SK-N-SH (cell line): Measurements from ENCODE around the gene VDAC1.

Source experiments
- EP300 ChIP-seq, 2 experiments: IDR thresholded peaks; 2 replicates each; pipeline versions ENCODE4 v1.4.0 to v1.6.1; 2012; ENCODE audit warnings: borderline replicate concordance in 1 of 2, low read depth in 1 of 2, low read length in 1 of 2
- FOXJ3 ChIP-seq: sonication (generic); formaldehyde crosslinking; IDR thresholded peaks from 2 replicates; pipeline ENCODE4 v1.5.1; 2020; ENCODE audit warnings: mild to moderate bottlenecking, missing genetic modification reagents
- GATA2 ChIP-seq: sonication (generic); formaldehyde crosslinking; IDR thresholded peaks from 2 replicates; pipeline ENCODE4 v1.5.0; 2020; ENCODE audit warnings: mild to moderate bottlenecking, missing genetic modification reagents
- POLR2AphosphoS5 ChIP-seq: IDR thresholded peaks from 2 replicates; pipeline ENCODE4 v1.6.1; 2012; ENCODE audit warnings: low read depth, low read length
- RFX5 ChIP-seq: IDR thresholded peaks from 2 replicates; pipeline ENCODE4 v1.6.1; 2012; ENCODE audit warnings: mild to moderate bottlenecking, improper control_type of control experiment, low read length
- SIN3A ChIP-seq: IDR thresholded peaks from 2 replicates; pipeline ENCODE4 v1.6.1; 2012; ENCODE audit warnings: low read depth, mild to moderate bottlenecking, low read length, moderate library complexity, borderline replicate concordance
- SMC3 ChIP-seq: IDR thresholded peaks from 2 replicates; pipeline ENCODE4 v1.6.1; 2012; ENCODE audit warnings: low read depth, low read length, improper control_type of control experiment
- TAF1 ChIP-seq: IDR thresholded peaks from 2 replicates; pipeline ENCODE4 v1.6.1; 2012; ENCODE audit warnings: low read depth, mild to moderate bottlenecking, low read length, moderate library complexity, borderline replicate concordance
- TCF12 ChIP-seq: IDR thresholded peaks from 2 replicates; pipeline ENCODE4 v1.4.0; 2012
- TF ChIP-seq, protein P1 (sequence below): fragments of 200-600 bp; sonication (generic); IDR thresholded peaks from 2 replicates; pipeline ENCODE4 v1.6.1; 2017; ENCODE audit warnings: antibody characterized with exemption, mild to moderate bottlenecking, moderate library complexity
- TF ChIP-seq, protein P2 (sequence below): fragments of 150-350 bp; IDR thresholded peaks from 2 replicates; pipeline ENCODE4 v1.6.1; 2017; ENCODE audit warnings: antibody characterized with exemption, low read length, low read depth, borderline replicate concordance

DNA sequence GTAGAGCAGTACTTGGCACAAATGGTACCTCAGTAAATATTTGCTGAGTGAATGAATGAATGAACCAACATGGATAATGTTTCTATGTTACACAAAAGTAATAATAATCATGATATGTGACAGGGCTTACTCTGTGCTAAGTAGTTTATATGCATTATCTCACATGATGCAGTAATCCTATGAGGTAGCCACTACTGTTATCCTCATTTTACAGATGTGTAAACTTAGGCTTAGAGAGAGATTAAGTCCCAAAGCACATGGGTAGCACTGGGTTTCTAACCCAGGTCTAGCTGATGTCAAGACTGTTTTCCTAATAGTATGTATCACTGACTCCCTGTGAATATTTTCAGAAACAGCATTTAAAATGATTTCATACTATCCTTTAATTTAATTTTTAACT lies 44.1 kb upstream of the VDAC1 start:
- TF ChIP-seq SMC3 (no peak), GATA2 (no peak), TCF12 (no peak), TAF1 (no peak), FOXJ3 (CRISPR knock-in tag) (no peak), EP300 (IDR thresholded peaks at IDR 0.05; ENCODE audit: borderline replicate concordance in 1 of 2, low read depth in 1 of 2, low read length in 1 of 2) (no peak), POLR2AphosphoS5 (no peak), RFX5 (no peak), SIN3A (no peak)
- TF ChIP-seq, protein P1, sequence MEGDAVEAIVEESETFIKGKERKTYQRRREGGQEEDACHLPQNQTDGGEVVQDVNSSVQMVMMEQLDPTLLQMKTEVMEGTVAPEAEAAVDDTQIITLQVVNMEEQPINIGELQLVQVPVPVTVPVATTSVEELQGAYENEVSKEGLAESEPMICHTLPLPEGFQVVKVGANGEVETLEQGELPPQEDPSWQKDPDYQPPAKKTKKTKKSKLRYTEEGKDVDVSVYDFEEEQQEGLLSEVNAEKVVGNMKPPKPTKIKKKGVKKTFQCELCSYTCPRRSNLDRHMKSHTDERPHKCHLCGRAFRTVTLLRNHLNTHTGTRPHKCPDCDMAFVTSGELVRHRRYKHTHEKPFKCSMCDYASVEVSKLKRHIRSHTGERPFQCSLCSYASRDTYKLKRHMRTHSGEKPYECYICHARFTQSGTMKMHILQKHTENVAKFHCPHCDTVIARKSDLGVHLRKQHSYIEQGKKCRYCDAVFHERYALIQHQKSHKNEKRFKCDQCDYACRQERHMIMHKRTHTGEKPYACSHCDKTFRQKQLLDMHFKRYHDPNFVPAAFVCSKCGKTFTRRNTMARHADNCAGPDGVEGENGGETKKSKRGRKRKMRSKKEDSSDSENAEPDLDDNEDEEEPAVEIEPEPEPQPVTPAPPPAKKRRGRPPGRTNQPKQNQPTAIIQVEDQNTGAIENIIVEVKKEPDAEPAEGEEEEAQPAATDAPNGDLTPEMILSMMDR: no peak
- TF ChIP-seq, protein P2, sequence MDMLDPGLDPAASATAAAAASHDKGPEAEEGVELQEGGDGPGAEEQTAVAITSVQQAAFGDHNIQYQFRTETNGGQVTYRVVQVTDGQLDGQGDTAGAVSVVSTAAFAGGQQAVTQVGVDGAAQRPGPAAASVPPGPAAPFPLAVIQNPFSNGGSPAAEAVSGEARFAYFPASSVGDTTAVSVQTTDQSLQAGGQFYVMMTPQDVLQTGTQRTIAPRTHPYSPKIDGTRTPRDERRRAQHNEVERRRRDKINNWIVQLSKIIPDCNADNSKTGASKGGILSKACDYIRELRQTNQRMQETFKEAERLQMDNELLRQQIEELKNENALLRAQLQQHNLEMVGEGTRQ: no peak
